Measurements from ENCODE around the gene BUB3.
"Not testable (repeated sequence)": the region's sequence is repeated elsewhere in the genome, so short reads cannot be mapped to it uniquely, and the experiment has no call there.

BUB3 gene

DNA sequence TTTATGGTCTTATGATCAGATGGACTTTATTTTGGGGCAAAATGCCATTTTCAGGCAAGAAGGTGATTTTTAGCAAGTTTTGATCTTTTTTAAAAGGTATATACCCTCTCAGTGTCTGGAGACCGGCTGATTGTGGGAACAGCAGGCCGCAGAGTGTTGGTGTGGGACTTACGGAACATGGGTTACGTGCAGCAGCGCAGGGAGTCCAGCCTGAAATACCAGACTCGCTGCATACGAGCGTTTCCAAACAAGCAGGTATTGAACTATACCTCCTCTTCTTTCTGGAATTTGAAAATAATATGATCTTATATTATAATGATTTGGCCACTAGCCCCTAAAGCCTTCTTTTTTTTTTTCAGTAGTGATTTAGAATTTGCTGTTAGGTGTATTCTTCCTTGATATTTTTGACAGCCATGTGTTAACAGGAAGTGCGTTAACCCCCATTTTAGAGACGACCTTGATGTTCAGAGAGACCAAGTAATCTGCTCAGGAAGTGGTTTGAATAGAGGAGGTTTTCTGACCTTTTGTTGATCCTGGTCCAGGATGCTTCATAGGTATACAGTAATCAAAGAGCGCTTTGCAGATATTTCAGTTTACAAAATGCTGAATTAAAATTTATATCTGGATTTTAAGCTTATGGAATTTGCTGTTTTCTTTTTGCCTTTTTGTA lies 6.2 kb downstream of the BUB3 start:
- H3K4me3 ChIP-seq (ENCODE audit: insufficient read length, low read depth): no peak overlapping the region
- TF ChIP-seq SUZ12 (IDR thresholded peaks at IDR 0.05; ENCODE audit: extremely low read depth, insufficient read depth, insufficient read length) (no peak), YY1 (IDR thresholded peaks at IDR 0.05; ENCODE audit: insufficient read depth, insufficient read length) (no peak), ZNF274 (IDR thresholded peaks at IDR 0.05; ENCODE audit: low read depth, low read length) (no peak)
- no peak for DNase-seq (ENCODE audit: low read depth, low spot score)
- H3K27me3 ChIP-seq (ENCODE audit: insufficient read depth, insufficient read length): no peaks in the 10 kb centered on the region
- H3K4me1 ChIP-seq (ENCODE audit: insufficient read depth, insufficient read length): no peaks in the 10 kb centered on the region
- no peaks in the 10 kb centered on the region for H3K9me3 ChIP-seq (ENCODE audit: insufficient read depth, low read length)
- peaks cover 91% of the 10 kb centered on the region for H3K36me3 ChIP-seq (ENCODE audit: insufficient read depth, insufficient read length, low read length)
- H3K9ac ChIP-seq (ENCODE audit: insufficient read length, low read depth): no peak overlapping the region

DNA sequence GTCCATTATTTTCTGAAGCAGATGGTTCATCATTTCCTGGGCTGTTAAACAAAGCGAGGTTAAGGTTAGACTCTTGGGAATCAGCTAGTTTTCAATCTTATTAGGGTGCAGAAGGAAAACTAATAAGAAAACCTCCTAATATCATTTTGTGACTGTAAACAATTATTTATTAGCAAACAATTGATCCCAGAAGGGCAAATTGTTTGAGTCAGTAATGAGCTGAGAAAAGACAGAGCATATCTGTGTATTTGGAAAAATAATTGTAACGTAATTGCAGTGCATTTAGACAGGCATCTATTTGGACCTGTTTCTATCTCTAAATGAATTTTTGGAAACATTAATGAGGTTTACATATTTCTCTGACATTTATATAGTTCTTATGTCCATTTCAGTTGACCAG lies 10.1 kb downstream of the BUB3 start:
- H3K9me3 ChIP-seq (ENCODE audit: insufficient read depth, low read length): no peaks in the 10 kb centered on the region
- no peak overlapping the region for H3K4me3 ChIP-seq (ENCODE audit: insufficient read length, low read depth)
- no peaks in the 10 kb centered on the region for H3K27me3 ChIP-seq (ENCODE audit: insufficient read depth, insufficient read length)
- DNase-seq (ENCODE audit: low read depth, low spot score): no peak
- no peaks in the 10 kb centered on the region for H3K4me1 ChIP-seq (ENCODE audit: insufficient read depth, insufficient read length)
- TF ChIP-seq ZNF274 (IDR thresholded peaks at IDR 0.05; ENCODE audit: low read depth, low read length) (no peak), SUZ12 (IDR thresholded peaks at IDR 0.05; ENCODE audit: extremely low read depth, insufficient read depth, insufficient read length) (no peak), YY1 (IDR thresholded peaks at IDR 0.05; ENCODE audit: insufficient read depth, insufficient read length) (no peak)
- H3K36me3 ChIP-seq (ENCODE audit: insufficient read depth, insufficient read length, low read length): peaks cover 88% of the 10 kb centered on the region
- no peak overlapping the region for H3K9ac ChIP-seq (ENCODE audit: insufficient read length, low read depth)

GRCh38 chr10:123165445-123166072 lies 11.4 kb downstream of the BUB3 start:
- no peak for DNase-seq (ENCODE audit: low read depth, low spot score)
- no peaks in the 10 kb centered on the region for H3K9me3 ChIP-seq (ENCODE audit: insufficient read depth, low read length)
- H3K4me1 ChIP-seq (ENCODE audit: insufficient read depth, insufficient read length): no peaks in the 10 kb centered on the region
- H3K27me3 ChIP-seq (ENCODE audit: insufficient read depth, insufficient read length): no peaks in the 10 kb centered on the region
- no peak overlapping the region for H3K4me3 ChIP-seq (ENCODE audit: insufficient read length, low read depth)
- H3K36me3 ChIP-seq (ENCODE audit: insufficient read depth, insufficient read length, low read length): peaks cover 87% of the 10 kb centered on the region
- no peak overlapping the region for H3K9ac ChIP-seq (ENCODE audit: insufficient read length, low read depth)
- TF ChIP-seq YY1 (IDR thresholded peaks at IDR 0.05; ENCODE audit: insufficient read depth, insufficient read length) (no peak), SUZ12 (IDR thresholded peaks at IDR 0.05; ENCODE audit: extremely low read depth, insufficient read depth, insufficient read length) (no peak), ZNF274 (IDR thresholded peaks at IDR 0.05; ENCODE audit: low read depth, low read length) (no peak)

GRCh38 chr10:123166618-123167017 lies 12.4 kb downstream of the BUB3 start:
- no peak for DNase-seq (ENCODE audit: low read depth, low spot score)

GRCh38 chr10:123170961-123171360 lies 16.8 kb downstream of the BUB3 start:
- TF ChIP-seq YY1 (IDR thresholded peaks at IDR 0.05; ENCODE audit: insufficient read depth, insufficient read length) (no peak), SUZ12 (IDR thresholded peaks at IDR 0.05; ENCODE audit: extremely low read depth, insufficient read depth, insufficient read length) (no peak), ZNF274 (IDR thresholded peaks at IDR 0.05; ENCODE audit: low read depth, low read length) (no peak)
- H3K4me3 ChIP-seq (ENCODE audit: insufficient read length, low read depth): no peak overlapping the region
- DNase-seq (ENCODE audit: low read depth, low spot score): no peak
- no peaks in the 10 kb centered on the region for H3K9me3 ChIP-seq (ENCODE audit: insufficient read depth, low read length)
- peaks cover 52% of the 10 kb centered on the region for H3K36me3 ChIP-seq (ENCODE audit: insufficient read depth, insufficient read length, low read length)
- no peaks in the 10 kb centered on the region for H3K4me1 ChIP-seq (ENCODE audit: insufficient read depth, insufficient read length)
- H3K9ac ChIP-seq (ENCODE audit: insufficient read length, low read depth): no peak overlapping the region
- no peaks in the 10 kb centered on the region for H3K27me3 ChIP-seq (ENCODE audit: insufficient read depth, insufficient read length)

More at GRCh38 chr10:123166618-123167017, 12.4 kb downstream of the BUB3 start:
- peaks cover 76% of the 10 kb centered on the region for H3K36me3 ChIP-seq (ENCODE audit: insufficient read depth, insufficient read length, low read length)
- H3K4me3 ChIP-seq (ENCODE audit: insufficient read length, low read depth): no peak overlapping the region
- H3K27me3 ChIP-seq (ENCODE audit: insufficient read depth, insufficient read length): no peaks in the 10 kb centered on the region
- TF ChIP-seq YY1 (IDR thresholded peaks at IDR 0.05; ENCODE audit: insufficient read depth, insufficient read length): no peak
- TF ChIP-seq SUZ12 (IDR thresholded peaks at IDR 0.05; ENCODE audit: extremely low read depth, insufficient read depth, insufficient read length): no peak
- no peak for TF ChIP-seq ZNF274 (IDR thresholded peaks at IDR 0.05; ENCODE audit: low read depth, low read length)
- H3K9ac ChIP-seq (ENCODE audit: insufficient read length, low read depth): no peak overlapping the region
- no peaks in the 10 kb centered on the region for H3K4me1 ChIP-seq (ENCODE audit: insufficient read depth, insufficient read length)
- H3K9me3 ChIP-seq (ENCODE audit: insufficient read depth, low read length): no peaks in the 10 kb centered on the region

DNA sequence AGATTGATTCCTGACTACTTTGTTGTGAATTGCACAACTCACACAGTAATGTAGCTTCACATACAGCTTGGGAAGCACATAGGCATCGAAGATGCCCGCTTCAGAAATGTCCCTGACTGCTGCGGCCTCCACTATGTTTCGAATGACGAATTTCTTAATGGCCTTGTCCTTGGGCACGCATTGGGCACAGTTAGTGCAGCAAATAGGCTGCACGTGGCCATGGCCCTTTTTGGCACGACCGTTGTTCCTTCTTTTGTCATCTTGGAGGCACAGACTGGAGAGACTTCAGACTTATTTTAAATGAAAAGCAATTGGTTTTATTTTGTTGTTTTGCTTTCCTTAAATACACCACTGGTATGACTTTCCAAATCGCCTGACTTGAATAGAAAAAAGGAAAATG lies 17.4 kb downstream of the BUB3 start:
- not testable (repeated sequence) for H3K4me1 ChIP-seq (ENCODE audit: insufficient read depth, insufficient read length); H3K27me3 ChIP-seq (ENCODE audit: insufficient read depth, insufficient read length); DNase-seq (ENCODE audit: low read depth, low spot score); H3K9me3 ChIP-seq (ENCODE audit: insufficient read depth, low read length); H3K9ac ChIP-seq (ENCODE audit: insufficient read length, low read depth); H3K4me3 ChIP-seq (ENCODE audit: insufficient read length, low read depth)
- peaks cover 51% of the 10 kb centered on the region for H3K36me3 ChIP-seq (ENCODE audit: insufficient read depth, insufficient read length, low read length)

- peaks cover 28% of the 10 kb centered on the region for H3K36me3 ChIP-seq (ENCODE audit: insufficient read depth, insufficient read length, low read length)
Observed at GRCh38 chr10:123175389-123176387, 21.5 kb downstream of the BUB3 start.

DNA sequence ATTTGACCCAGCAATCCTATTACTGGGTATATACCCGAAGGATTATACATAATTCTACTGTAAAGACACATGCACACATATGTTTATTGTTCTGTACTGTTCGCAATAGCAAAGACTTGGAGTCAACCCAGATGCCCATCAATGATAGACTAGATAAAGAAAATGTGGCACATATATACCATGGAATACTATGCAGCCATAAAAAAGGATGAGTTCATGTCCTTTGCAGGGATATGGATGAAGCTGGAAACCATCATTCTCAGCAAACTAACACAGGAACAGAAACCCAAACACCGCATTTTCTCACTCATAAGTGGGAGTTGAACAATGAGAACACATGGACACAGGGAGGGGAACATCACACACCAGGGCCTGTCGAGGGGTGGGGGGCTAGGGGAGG lies 24.2 kb downstream of the BUB3 start:
- not testable (repeated sequence) for H3K27me3 ChIP-seq (ENCODE audit: insufficient read depth, insufficient read length); H3K4me1 ChIP-seq (ENCODE audit: insufficient read depth, insufficient read length); H3K9me3 ChIP-seq (ENCODE audit: insufficient read depth, low read length); DNase-seq (ENCODE audit: low read depth, low spot score); H3K9ac ChIP-seq (ENCODE audit: insufficient read length, low read depth); H3K4me3 ChIP-seq (ENCODE audit: insufficient read length, low read depth)
- H3K36me3 ChIP-seq (ENCODE audit: insufficient read depth, insufficient read length, low read length): peaks cover 24% of the 10 kb centered on the region

More at GRCh38 chr10:123175389-123176387, 21.5 kb downstream of the BUB3 start:
- TF ChIP-seq SUZ12 (IDR thresholded peaks at IDR 0.05; ENCODE audit: extremely low read depth, insufficient read depth, insufficient read length): no peak
- TF ChIP-seq ZNF274 (IDR thresholded peaks at IDR 0.05; ENCODE audit: low read depth, low read length): no peak
- no peak for TF ChIP-seq YY1 (IDR thresholded peaks at IDR 0.05; ENCODE audit: insufficient read depth, insufficient read length)
- no peaks in the 10 kb centered on the region for H3K4me1 ChIP-seq (ENCODE audit: insufficient read depth, insufficient read length)
- H3K27me3 ChIP-seq (ENCODE audit: insufficient read depth, insufficient read length): no peaks in the 10 kb centered on the region
- no peak overlapping the region for H3K4me3 ChIP-seq (ENCODE audit: insufficient read length, low read depth)
- no peak for DNase-seq (ENCODE audit: low read depth, low spot score)
- no peak overlapping the region for H3K9ac ChIP-seq (ENCODE audit: insufficient read length, low read depth)
- no peaks in the 10 kb centered on the region for H3K9me3 ChIP-seq (ENCODE audit: insufficient read depth, low read length)
